D721Med (cell line): Measurements from ENCODE around the gene TFE3.

Experiments used
- DNase-seq: peaks from one replicate; pipeline ENCODE4 v3.0.0; 2011; ENCODE audit warnings: low spot score; ENCODE audit not compliant: insufficient read length
- FAIRE-seq: peaks from 2 replicates; lab custom pipeline; 2011; peaks lifted over from hg19 to GRCh38; lab: Jason Lieb, UNC
- CTCF ChIP-seq: IDR thresholded peaks from 2 replicates; pipeline ENCODE4 v1.5.1; 2012; ENCODE audit warnings: mild to moderate bottlenecking, control low read depth; ENCODE audit not compliant: insufficient read depth; ENCODE audit errors: missing control alignments

The TFE3 gene

GRCh38 chrX:49043220-49043986 is at the start of gene TFE3:
TSS of gene TFE3 (minus strand) at chrX:49043357. CDS start at chrX:49043226, 131 bp downstream.
- TF ChIP-seq CTCF, result peak; percentile 47
- DNase-seq (peak; percentile 55), FAIRE-seq (peak; percentile 70)

DNA sequence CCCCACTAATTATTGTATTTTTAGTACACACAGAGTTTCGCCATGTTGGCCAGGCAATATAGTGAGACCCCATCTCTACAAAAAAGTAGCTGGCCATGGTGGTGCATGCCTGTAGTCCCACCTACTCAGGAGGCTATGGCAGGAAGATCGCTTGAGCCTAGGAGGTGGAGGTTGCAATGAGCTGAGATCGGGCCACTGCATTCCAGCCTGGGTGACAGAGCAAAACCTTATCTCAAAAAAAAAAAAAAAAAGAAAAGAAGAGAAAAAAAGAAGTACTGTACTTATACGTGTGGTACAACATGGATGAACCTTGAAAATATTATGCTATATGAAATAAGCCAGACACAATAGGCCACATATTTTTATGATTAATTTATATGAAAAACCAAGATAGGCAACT is 46.4 kb upstream of the TFE3 start:
- no peak for DNase-seq
- no peak for TF ChIP-seq CTCF
- FAIRE-seq, result no peak

DNA sequence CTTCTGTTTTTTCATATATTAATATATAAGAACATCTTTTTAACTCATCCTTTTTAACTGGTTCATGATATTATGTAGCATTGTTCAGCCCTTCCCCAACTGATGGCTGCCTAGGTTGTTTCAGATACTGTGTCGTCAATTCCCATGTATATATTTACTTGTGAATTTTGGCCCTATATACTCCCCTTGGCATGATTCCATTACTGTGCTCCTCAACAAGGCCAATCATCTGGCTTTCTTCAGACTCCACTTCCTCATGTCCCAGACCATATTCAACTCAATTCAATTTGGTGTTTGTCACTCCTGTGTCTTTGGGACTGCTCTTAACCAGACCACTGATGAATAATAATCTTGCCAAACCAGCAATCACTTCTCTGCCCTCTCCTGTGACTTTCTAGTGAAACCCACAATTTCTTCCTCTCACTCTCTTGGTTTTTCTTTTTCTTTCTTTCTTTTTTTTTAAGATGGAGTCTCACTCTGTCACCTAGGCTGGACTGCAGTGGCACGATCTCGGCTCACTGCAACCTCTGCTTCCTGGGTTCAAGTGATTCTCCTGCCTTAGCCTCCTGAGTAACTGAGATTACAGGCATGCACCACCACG is 39.2 kb upstream of the TFE3 start:
- no peak for TF ChIP-seq CTCF
- FAIRE-seq (no peak), DNase-seq (no peak)

DNA sequence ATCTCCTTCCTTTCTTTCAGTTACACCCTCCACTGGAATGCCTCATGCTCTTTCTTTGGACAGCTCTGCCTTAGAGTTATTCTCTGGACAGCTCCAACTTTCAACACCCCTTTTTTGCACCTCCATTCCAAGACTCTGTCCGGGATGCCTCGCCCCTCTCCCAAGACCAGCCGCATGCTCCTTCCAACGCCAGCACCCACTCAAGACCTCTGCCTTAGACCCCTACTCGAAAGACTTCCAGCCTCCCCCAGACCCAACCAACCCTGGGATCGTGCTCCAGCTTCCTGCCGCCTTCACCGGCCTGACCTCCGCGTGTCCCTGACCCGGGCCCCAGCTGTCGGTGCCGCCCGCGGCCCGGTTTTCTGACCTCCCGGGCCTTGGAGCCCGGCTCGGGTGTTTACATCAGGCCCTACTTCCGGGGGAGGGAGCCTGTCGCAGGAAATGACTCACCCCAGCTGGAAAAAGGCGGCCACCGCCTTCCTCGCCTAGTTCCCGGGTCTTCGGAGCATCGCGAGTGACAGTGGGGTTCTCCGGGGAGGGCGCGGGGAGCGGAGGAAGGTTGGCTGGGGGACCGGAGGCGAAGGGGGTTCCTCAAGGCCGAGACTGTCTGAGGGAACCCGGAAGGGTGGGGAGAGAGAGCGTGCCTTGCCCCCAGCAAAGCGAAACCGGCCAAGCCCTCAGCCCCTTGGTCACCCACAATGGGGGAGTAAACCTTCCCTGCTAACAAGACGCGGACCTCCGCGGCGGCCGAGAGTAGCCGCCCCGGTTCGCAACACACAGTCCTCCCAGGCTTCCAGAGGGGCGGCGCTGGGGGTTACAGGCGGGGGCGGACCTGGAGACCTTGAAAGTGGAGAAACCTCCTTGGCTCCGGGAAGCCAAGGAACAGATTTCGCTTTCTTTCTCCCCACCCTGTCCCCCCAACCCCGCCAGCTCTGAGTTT is 36.6 kb upstream of the TFE3 start, which contains the start of gene WDR45:
WDR45 (minus strand) TSS at position 399 of the 940 bp plus-strand sequence. CDS start 1,792 bp downstream, outside the sequence.
- peak; percentile 79 for DNase-seq
- no peak for TF ChIP-seq CTCF
- FAIRE-seq, result no peak

DNA sequence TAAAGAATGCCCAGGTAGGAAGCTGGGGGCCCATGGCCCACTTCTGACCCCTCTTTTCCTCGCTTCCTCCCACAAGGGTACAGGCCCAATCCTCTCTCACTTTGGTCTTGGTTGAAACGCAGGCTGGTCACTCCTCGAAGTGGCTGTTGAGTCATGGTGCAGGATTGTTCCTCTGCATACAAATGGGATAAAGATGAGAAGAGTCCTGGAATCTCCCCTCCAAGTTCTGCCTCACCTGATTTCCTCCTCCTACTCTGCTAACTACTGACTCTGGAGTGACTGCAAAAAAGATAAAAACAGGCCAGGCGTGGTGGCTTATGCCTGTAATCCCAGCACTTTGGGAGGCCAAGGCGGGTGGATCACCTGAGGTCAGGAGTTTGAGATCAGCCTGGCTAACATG is 34.8 kb upstream of the TFE3 start:
- FAIRE-seq, result no peak

DNA sequence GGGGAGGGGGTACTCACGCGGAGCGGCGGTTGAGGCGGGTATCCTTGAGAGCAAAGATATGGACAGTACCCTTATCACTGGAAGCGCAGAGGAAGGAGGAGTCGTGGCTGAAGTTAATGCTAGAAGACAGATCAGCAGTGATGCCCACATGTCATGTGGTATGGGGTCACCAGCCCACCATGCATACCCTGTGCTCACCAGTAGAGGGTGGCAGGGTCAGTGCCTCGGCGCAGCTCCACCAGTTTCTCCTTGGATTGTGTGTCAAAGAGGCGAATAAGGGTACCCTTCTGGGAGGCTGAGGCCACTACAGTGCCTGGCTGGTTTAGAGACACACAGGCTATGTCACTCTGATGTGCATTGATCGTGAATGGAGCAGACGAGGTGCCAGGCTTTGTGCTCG is 32.2 kb upstream of the TFE3 start:
- DNase-seq (no peak), FAIRE-seq (no peak)
- TF ChIP-seq CTCF, result no peak

More for the DNA sequence above, 34.8 kb upstream of the TFE3 start:
- DNase-seq, result no peak
- TF ChIP-seq CTCF, result no peak
